SU-DHL-6 (cell line): ENCODE data around the gene G2E3.

Experiments used
- EZH2phosphoT487 ChIP-seq: fragments of 200-600 bp; sonication (generic), shearing (Covaris generic); conservative IDR thresholded peaks from 2 replicates; pipeline ENCODE4 v1.6.1; 2018; ENCODE audit warnings: mild to moderate bottlenecking, antibody characterized with exemption, low read length, moderate library complexity, mixed read lengths
- TF ChIP-seq, protein P1 (sequence below): fragments of 200-600 bp; sonication (generic); IDR thresholded peaks from one replicate; pipeline ENCODE4 v1.5.1; 2017; ENCODE audit warnings: antibody characterized with exemption, mild to moderate bottlenecking, low read length, moderate library complexity; ENCODE audit not compliant: insufficient read depth, poor library complexity, severe bottlenecking

DNA sequence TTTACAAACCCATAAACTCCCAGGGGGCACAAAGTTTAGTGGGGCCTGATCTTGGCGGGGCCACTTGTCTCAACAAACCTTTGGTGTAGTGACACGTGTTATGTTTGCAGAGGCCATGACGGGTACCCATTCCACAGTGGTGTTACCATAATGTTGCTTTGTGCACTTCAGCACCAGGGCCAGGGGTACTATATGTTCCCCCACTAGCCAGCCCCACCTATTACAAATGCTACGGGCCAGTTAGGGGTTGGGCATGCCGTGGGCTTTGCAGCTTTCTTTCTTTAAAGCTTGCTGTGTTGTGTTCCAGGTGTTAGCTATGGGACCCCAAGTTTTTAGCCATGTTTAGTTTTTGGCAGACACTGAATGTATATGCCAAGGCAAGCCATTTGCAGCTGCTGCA, 30.8 kb upstream of the G2E3 start:
- TF ChIP-seq, protein P1, sequence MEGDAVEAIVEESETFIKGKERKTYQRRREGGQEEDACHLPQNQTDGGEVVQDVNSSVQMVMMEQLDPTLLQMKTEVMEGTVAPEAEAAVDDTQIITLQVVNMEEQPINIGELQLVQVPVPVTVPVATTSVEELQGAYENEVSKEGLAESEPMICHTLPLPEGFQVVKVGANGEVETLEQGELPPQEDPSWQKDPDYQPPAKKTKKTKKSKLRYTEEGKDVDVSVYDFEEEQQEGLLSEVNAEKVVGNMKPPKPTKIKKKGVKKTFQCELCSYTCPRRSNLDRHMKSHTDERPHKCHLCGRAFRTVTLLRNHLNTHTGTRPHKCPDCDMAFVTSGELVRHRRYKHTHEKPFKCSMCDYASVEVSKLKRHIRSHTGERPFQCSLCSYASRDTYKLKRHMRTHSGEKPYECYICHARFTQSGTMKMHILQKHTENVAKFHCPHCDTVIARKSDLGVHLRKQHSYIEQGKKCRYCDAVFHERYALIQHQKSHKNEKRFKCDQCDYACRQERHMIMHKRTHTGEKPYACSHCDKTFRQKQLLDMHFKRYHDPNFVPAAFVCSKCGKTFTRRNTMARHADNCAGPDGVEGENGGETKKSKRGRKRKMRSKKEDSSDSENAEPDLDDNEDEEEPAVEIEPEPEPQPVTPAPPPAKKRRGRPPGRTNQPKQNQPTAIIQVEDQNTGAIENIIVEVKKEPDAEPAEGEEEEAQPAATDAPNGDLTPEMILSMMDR, result no peak
- no peak for TF ChIP-seq EZH2phosphoT487
